ENCODE measurements around the gene EYS.

Gene EYS

DNA sequence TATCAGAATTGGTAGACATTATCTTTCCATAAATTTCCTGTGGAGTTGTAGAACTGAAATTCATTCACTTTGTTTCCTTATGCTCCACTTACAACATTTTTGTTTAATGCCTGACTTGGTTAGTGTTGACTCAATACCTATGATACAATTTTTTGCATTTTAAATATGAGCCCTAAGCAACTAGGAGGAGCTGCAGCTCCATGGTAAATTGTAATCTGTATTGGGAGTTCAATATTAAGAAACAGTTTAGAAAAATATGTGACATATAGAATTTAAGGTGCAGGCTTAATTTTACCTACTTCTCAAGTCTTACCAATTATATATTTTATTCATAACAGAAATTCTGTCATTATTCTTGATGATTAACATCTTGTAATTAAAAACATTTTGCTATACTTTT, 868.3 kb downstream of the EYS start:
- DNase-seq (ENCODE audit: low read depth in 3 of 3), result no peak

DNA sequence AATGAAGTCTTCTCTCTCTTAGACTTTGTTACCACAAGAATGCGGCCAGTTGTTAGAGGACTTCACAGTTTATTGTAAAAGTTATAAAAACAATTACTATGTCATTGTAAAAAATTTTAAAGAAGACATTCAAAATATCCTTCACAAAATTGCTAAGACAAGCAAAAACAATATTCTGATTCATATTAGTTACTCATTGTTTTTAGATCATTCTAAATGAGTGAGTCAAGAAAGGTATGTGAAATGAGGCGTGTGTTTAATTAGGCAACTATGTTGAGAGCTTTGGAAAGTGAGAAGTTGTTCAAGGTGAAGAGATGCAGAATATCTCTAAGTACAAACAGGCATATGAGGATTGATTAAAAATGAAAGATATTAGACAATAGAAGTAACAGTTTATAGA, 875.3 kb downstream of the EYS start:
- DNase-seq (ENCODE audit: low read depth in 3 of 3), result no peak

DNA sequence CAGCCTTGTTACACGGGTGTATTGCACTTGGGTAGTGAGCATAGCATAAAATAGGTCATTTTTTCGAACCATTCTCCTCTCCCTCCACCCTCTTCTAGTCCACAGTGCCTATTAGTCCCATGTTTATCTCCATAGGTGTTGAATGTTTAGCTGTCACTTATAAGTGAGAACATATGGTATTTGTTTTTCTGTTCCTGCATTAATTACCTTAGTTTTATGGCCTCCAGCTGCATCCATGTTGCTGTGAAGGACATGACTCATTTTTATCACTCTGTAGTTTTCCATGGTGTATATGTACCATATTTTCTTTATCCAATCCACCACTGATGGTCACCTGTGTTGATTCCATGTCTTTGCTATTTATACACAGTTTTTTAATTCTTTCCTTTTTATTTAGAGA, 889.5 kb downstream of the EYS start:
- DNase-seq (ENCODE audit: low read depth in 3 of 3), result no peak

DNA sequence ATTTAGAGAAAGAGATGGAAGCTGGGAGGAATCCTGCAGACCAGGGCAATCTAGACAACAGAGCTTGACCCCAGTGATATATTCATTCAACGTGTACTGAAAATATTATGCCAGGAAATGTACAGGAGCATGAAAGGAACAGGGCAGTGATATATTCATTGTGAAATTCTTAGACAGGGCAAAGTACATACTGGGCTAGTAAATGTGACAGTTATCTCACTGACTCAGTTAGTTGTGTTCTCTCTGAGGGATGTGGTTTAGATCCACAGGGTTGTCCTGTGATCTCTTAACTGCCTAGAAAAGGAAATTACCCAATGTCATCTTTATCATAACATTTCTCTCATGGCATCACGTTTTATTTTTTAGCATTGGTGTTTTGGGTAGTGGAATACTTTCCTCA, 891.3 kb downstream of the EYS start:
- DNase-seq (ENCODE audit: low read depth in 3 of 3), result no peak

DNA sequence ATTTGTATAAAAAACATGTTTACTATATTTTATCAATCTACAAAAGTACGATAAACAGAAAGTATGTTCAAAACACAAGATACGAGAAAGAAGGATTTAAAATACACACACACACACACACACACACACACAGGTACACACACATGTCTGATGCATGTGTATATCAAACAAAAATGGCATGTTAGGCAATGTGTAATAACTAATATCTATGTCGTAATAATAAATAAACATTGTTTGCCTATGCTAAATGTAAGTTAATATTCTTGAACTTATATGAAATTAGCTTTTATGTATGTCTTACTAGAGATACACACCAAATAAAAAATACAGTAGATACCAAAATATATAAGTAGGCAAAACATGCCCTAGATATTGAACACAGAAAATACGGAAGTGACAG, 894.9 kb downstream of the EYS start:
- no peak for DNase-seq (ENCODE audit: low read depth in 3 of 3)

DNA sequence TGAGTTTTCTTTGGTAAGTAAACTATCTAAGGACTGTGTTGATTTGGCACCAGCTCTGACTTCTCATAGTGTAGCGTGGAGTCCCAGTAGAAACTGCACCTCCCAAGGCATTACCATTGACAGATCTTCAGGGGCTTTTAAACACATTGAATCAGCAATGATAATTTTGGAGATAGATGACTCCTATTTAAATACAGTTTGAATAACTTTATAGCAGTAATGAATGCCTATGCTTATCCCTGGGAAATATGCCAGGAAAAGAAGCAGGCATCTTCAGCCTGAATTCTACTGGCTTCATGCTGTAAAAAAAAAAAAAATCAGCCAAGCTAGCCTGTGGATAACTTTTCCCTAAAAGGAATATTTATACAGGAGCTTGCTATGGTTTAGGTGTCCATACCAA, 895.9 kb downstream of the EYS start:
- DNase-seq (ENCODE audit: low read depth in 3 of 3), result no peak

DNA sequence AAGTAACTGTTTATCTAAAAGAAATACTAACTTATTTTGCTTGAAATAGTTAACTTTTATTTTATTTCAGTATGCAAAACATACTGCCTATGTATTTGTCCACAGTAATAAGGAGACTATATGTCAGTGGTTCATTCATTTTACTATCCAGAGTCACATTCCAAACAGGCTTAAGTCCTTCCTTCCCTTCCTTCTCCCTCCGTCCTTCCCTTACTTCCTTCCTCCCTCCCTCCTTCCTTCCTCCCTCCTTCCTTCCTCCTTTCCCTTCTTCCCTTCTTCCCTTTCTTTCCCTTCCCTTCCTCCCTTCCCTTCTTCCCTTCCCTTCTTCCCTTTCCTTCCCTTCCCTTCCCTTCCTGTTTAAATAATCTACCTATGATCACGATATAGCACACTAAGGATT, 899.2 kb downstream of the EYS start:
- no peak for DNase-seq (ENCODE audit: low read depth in 3 of 3)

DNA sequence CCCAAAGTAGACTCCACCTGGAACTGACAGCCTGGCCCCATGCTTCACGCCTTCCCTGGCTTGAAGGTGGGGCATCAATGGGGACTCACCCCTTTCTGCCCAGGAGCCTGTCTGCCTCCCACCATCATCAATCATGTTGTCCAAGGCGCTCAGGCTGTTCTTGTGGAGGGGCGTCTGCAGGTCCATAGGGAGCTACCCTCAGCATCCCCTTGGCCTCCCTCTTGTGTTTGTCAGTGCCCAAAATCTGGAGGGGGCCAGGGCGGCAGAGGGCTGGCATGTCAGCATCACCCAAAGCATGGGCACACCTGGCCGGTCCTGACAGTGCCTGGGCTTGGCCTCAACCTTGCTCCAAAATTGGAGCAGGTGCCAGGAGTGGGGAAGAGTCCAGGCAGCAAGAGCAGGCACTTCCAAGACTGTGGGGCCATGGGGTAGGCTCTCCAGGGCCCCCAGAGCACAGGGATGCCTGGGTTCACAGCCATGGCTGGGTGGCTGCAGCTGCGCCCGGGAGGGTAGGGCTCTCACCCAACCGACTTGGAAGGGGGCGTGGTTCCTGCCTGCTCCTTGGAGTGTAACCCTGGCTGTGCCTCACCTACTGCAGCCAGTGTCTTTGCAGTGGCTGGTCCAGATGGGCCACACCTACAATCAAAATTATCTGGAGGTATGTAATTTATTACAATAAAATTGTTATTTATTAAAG, 903.4 kb downstream of the EYS start:
- no peak for DNase-seq (ENCODE audit: low read depth in 3 of 3)

DNA sequence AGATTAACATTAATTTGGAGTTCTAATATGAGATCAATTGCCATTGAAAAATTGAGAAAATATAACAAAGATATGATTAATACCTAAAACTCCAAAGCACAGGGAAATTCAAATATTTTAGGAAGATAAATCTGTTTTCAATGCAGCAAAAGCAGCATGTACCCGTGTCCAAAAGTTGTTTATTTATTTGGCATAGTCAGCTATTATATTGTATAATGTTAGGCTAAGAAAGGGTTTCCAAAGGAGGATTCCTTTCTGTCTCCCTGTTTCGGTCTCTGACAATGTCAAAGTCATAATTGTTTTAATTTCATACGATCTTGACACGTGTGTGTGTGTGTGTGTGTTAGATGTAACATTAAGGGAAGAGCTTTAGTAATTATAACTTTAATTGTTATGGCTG, 914.5 kb downstream of the EYS start:
- no peak for DNase-seq (ENCODE audit: low read depth in 3 of 3)

DNA sequence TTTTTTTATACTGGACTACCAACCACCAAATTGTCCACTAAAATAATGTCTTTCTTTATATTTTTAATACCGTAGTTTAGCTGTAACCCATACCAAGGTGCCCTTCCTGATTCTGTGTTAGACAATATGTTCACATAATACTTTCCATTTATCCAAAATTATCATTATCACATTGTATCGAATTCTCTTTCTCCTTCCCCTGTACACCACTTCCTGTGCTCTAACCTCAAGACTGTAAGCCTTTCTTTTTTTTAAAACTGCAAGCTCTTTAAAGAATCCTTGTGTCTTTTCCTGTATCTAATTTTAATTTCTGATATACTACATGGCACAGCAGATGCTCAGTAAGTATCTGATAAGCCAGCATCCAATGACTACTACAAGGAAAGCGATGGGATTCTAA, 917.5 kb downstream of the EYS start:
- DNase-seq (ENCODE audit: low read depth in 3 of 3), result no peak

DNA sequence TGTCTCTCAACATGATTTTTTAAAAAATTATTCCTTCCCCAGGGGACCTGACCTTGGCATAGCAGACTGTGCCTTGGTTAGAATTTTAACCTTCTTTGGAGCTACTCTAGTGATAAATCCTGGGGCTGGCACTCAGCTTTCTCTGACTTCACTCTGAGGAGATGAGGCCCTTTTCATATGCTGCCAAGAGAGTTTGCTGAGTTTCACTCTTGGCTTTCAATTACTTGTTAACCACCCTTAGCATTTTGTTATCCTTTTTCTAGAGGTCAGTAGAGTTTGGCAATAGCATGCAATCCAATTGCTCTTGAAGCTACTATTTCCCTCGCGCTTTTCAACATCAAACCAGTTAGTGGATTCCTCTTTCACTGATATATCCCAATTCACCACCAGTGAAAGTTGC, 920.3 kb downstream of the EYS start:
- DNase-seq (ENCODE audit: low read depth in 3 of 3), result no peak

DNA sequence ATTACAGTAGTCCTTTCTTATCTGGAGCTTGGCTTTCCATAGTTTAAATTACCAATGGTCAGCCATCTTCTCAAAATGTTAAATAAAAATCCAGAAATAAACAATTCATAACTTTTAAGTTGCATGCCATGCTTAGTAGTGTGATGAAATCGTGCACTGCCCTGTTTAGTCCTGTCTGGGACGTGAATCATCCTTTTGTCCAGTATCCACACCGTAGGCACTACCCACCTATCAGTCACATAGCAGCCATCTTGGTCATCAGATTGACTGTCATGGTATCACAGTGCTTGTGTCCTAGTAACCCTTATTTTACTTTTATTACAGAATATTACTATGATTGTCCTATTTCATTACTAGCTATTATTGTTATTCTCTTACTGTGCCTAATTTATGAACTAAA, 924.1 kb downstream of the EYS start:
- no peak for DNase-seq (ENCODE audit: low read depth in 3 of 3)

DNA sequence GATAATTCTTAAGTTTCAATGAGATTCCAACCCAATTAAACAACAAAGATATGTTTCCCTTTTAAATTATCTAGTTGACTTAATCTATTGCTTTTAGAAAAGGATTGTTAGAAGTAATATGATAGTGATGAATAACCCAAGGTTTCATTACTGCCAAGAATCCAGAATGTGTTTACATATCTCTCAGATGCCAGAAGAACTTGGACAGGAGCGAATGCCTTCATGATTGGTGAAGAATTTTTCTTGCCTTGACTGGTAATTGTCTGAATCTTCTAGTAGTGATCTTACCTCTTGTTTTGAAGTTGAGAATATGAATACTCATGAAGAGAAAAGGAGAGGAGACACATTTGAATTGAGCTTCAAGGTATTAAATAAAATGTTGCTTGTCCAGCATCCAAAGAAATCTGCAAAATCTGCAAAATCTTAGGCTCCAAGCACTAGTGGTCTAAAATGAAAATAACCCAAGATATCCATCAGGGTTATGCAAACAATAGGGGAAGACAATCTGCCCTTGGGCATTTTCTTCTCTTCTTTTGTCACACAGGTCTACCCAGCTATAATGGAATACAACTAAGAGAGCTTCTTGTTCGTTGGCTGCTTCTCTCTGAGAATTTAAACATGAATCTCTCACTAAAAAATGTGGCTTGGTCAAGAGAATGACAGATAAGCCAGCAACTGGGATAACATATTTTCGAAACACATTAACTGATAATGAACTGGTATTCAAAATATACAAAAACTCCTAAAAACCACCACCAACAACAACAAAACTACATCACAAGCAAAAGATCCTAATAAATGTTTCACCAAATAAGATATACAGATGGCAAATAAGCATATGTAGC, 928.9 kb downstream of the EYS start:
- no peak for DNase-seq (ENCODE audit: low read depth in 3 of 3)

DNA sequence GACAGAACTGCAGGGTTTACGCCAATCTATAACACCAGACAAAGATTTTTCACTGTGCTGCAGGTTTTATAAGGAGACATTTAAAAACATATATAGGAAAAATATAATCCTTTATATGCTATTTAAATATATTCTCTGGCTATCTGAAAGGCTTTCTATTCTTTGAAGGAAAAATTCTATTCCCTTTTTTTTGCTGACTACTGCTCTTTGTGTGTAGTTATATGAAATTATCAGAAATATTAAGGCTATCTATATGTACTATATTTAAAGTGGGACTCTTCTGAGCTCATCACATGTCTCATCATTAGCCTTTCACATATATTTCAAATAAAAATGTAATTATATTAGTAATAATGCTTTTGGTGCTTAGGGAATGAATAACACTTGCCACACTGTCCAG, 930.7 kb downstream of the EYS start:
- DNase-seq (ENCODE audit: low read depth in 3 of 3), result no peak

DNA sequence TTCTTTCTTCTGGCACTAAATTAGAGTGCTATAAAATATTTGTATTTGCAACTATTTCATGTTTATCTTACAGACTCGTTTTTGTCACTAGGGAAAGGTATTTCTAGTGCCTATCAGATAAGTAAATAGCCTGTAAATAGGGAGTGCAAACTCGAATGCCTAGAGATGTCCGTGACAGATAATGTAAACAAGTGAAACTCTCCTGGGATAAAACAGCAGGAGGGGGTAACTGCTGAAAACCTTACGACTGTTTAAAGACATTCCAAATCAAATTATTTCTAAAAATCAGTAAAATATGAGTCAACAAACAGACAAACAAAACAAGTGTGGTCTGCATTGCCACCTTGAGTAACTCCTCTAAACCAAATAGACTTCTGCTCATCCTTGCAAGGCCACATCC, 932.1 kb downstream of the EYS start:
- DNase-seq (ENCODE audit: low read depth in 3 of 3), result no peak

DNA sequence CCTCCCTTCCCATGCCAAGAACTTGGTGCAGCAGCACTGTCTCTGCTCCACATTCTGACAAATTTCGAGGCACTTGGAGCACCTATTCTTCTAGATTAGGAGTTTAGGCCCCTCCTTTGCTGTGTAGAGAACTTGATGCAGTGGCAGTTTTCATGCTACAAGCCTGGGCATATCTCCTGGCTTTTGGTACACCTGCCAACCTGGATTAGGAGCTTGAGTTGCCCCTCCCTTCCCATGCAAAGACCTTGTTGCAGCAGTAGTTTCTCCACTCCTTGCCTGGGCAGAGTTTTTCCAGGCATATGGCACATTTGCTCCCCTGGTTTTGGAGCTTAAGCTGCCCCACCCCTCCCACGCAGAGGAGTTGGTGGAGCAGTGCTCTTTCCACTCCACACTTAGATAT, 956.1 kb downstream of the EYS start:
- no peak for DNase-seq (ENCODE audit: low read depth in 3 of 3)

DNA sequence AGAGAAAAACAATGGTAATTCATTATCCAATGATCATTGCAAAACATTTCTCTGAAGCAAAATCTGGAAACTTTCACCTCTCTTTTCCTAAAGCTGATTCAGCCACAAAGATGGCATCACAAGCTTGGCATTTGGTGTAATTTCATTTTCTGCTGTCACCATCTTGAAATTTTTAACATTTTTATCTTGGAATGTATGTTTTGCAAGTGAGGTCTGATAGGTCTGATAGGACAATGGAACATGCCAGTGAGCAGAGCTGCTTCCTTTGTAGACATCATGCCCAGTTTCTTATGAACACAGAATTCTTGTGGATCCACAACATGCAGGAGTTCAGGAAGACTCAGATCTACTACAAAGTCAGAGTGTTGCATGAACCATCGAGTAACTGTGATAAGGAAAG, 969.6 kb downstream of the EYS start:
- DNase-seq (ENCODE audit: low read depth in 3 of 3), result no peak

DNA sequence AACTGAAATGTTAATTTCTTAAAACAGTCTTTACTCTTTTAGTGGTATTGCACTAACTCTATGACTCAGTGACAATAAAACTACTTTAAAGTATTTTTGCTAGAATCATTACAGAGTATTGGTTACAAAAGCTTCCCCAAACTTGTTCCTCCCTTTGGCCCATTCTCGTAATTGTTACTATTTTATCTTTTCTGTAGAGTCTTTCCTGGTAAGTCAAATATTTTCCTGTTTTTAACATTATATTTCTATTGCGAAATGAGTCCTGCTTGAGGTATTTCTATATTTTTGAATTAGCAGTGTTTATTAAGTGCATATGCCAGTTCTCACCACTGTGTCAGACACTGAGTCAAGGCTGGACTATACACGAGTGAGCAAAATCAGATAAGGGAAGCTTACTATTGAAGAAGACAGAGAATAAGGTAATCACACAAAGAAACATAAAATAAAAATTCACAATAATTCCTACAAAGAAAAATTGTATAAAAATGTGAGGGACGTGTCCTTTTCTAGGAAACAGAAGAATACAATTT, 970.5 kb downstream of the EYS start:
- no peak for DNase-seq (ENCODE audit: low read depth in 3 of 3)

DNA sequence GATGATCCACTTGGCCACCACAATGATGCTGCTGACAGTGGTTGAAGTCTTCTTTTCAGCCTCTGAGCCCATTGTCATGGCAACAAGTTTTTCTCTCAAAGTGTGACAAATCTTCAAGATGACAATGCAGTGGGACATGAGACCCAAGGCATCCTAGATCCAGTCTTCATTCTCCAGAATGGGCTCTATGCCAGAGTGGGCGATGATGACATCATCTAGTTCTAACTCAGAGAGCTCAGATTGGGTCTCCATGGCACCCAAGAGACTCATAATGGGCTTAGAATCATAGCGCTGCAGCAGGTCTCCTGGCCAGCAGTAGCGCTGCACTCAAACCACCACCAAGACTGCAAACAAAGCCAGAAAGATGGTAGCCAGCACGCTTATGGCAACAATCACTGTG, 973.6 kb downstream of the EYS start:
- DNase-seq (ENCODE audit: low read depth in 3 of 3), result no peak

DNA sequence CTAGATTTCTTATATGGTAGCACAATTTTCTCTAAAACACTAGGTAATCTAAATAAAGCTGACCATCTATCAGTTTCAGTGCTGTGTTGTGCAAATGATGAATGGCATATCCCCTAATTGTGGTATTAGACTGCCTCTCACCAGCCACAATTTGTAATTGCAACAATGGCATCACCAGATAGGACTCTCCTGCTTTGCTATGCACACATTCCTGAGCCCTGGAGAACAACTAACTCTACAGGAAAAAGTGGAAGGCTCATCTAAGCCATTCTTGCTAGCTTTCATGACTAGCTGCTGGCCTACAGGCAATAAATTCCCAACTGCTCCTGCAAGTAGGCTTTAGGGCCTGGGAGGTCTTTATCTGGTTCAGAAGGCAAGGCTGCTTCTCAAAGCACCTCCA, 974.1 kb downstream of the EYS start:
- no peak for DNase-seq (ENCODE audit: low read depth in 3 of 3)

DNA sequence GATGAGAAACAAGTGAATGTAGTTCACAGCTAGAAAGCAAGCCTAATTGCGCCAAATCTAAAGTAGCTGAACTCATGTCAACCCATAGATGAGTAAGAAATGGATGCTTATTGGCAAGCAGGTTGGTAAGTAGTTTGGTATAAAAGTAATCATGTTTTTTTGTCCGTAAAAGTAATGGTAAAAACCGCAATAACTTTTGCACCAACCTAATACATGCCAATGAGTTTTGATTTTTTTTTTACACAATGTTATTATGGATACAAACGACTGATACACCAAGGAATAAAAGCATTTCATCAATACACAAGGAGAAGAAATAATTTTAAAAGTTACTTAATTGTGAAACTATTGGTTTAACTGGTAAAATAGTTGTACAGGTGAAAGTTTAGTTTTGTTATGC, 977.5 kb downstream of the EYS start:
- no peak for DNase-seq (ENCODE audit: low read depth in 3 of 3)

DNA sequence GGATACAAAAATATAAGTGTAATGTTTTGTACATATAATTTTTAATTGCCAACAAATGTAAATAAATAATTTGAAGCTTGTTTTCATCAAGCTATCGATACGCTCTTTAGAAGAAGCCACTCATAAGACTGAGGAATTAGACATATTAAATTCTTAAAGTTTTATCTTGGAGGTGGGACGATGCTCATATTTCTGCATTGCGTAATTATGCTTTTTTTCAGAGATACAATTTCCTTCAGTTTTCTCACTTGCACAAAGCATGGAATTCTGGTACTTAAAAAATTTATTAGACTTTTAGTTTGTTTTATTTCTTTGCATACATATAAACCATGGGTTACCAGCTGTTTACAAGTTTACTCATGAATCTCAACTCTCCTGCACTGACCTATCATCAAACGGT, 980.0 kb downstream of the EYS start:
- DNase-seq (ENCODE audit: low read depth in 3 of 3), result no peak

DNA sequence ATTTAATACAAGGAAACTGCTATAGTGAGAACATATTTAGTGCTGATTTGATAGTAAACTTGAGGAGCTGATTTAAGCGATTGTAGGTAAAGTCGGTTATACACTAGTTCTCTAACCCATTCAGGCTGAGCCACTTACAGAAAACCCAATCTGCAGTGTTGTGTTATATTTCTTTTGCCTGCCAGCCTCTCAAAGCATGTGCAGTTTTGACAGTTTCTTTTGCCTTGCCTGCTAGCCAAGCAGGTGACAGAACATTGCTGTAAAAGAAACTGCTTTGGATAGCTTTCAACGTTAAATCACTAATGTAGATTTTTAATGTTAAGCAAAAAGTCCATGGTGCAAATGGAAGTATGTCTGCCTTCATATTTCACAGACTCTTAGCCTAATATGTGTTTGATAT, 982.9 kb downstream of the EYS start:
- no peak for DNase-seq (ENCODE audit: low read depth in 3 of 3)
